ENCODE measurements around the gene ABCB8.

The ABCB8 gene

DNA sequence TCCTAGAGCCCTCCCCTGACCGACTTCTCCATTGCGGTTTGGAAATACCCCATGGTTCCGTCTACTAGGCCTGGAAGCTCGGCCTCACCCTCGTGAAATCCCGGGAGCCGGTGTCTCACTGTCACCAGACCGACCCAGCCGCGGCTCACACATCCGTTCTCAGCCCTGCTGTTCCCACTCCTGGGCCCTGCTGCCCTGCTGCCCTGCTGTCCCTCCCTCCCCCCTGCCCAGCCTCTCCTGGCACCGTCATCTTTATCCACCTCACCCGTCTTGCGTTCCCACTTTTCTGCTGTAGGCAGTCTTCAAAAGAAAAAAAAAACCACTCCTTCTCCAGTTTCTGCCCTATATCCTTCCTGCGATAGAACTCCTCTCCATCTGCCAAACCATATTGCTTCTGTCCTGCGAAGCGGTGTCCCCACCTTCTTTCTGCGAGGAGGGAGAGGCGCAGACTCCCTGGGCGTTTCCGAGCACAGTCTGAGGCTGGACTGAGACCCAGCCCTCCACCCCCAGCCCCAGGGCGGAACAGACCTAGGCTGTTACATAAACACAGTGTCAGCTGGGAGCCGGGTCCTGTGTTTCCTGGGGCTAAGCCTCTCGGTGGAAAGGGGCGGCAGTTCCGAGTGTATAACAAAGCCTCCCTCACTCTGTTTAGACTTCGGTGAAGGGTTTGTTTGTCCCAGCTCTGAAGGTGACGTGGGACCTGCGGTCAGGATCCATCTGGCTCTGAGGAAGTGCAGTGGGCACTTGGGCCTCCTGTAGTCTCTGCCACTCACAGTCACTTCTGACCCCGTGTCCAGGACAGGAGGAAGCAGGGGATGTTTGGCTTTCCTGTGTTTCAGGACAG lies 60.8 kb downstream of the ABCB8 start:
- no peak for DNase-seq

DNA sequence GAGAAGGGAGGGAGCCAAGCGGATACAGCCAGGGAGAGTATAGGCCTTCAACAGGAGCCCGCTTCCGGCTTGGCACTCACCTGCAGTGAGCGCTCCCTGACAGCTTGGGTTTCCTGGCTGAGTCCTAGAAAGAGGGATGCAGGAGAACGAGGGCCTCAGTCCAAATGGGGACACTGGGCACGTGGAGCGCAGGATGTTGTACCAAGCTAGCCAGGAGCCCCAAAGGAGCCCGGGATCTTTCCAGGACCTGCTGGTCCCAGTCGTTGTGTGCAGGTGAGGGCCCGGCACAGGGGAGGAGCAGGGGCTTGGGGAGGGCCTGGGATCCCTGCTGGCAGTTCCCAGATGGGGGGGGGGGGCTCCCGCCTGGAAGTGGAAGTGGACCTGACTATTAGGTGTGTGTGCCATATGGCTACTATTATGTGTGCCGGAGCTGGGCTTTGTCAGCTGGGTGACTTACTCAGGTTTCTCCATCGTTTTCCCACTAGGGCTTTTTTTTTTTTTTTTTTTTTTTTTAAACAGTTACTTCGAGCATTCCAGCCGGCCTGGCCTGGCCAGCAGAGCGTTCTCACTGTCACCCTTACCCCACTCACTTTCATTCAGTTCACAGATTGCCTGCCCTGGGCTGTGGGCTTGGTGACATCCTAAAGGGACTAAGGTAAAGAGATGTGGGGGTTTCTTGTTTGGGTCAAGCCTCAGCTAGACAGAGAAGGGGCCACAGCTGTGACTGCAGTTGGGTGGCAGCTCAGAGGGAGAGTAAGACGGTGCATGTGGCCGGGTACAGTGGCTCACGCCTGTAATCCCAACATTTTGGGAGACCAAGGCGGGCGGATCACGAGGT lies 61.9 kb downstream of the ABCB8 start:
- no peak for DNase-seq

DNA sequence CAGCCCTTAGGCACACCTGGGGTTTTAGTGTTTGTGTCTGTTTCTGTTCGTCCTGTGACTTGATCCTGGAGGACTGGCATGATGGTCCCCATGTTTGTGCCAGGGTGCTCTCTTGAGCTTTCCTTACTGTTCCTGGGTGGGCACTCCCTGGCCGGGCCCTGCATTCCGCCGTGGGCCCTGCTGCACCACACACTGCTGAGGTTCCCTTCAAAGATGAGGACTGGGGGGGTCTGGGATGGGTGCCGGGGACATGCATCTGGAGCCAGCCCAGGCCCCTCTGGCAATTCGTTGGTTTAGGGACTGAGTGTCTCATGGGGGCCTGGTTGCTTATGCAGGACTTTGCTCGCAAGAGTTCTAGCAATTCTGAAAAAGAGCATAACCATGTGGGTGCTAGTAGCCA lies 62.8 kb downstream of the ABCB8 start:
- DNase-seq = no peak

DNA sequence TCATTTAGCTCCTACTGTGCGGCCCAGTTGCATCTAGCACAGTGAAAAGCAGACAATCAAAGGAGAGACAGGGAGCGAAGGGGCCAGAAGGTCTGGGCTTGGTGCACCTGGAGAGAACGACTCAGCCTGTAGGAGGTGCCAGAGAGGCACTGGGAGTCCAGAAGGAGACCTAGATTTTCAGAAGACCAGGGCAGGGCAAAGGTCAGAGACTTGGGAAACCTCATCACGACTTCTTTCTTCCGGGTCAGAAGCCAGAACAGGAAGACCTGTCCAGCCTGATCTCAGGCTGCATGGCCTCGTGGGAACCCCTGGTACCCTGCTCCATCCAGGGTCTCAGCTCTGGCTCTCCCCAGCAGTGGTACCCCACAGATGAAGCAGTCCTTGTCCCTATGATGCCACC lies 63.2 kb downstream of the ABCB8 start:
- DNase-seq = no peak

DNA sequence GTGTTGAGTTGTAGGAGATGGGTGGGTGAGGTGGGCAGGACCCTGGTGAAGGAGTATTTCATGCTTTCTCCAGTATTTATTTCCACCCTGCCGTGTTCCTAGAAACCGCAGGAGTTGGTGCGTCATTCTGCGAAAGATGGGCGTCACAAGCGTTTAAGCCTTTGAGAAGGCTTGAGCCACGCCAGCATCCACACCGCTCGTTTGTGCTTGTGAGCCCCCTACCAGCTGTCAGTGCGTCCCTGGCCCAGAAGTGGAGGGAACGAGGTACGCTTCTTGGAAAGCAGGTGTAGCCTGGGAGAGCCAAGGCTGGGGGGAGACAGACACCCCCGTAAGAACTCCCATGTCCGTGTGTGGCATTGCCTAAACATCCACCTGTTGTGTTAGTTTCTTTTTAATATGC lies 63.7 kb downstream of the ABCB8 start:
- no peak for DNase-seq

DNA sequence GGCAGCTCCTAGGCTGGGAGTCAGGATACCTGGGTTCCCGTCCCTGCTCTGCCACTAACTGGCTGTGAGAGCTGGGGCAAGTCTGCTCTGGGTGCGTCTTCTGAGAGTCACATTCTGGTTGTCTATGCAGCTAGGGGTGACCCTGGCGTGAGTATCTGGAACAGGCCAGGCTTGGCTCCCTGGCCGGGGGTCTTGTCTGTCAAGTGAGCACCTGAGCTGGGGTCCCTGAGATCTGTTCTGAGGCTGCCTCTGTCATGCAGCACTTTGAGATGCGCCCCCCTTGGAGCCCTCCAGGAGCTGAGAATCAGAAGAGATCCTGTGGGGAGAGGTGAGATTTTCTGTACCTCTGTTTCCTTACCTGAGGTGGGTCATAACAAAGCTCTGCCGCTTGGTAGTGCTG lies 65.5 kb downstream of the ABCB8 start:
- no peak for DNase-seq

DNA sequence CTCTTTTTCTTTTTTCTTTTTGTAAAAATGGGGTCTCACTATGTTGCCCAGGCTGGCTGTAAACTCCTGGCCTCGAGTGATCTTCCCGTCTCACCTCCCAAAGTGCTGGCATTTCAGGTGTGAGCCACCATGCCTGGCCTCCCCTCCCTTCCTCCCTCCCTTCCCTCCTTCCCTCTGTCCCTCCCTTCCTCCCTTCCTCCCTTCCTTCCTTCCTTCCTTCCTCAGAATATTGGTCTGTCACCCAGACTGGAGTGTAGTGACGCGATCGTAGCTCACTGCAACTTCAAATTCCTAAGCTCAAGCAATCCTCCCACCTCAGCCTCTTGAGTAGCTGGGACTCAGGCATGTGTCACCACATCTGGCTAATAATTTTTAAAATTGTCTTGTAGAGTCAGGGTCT lies 66.4 kb downstream of the ABCB8 start:
- no peak for DNase-seq

DNA sequence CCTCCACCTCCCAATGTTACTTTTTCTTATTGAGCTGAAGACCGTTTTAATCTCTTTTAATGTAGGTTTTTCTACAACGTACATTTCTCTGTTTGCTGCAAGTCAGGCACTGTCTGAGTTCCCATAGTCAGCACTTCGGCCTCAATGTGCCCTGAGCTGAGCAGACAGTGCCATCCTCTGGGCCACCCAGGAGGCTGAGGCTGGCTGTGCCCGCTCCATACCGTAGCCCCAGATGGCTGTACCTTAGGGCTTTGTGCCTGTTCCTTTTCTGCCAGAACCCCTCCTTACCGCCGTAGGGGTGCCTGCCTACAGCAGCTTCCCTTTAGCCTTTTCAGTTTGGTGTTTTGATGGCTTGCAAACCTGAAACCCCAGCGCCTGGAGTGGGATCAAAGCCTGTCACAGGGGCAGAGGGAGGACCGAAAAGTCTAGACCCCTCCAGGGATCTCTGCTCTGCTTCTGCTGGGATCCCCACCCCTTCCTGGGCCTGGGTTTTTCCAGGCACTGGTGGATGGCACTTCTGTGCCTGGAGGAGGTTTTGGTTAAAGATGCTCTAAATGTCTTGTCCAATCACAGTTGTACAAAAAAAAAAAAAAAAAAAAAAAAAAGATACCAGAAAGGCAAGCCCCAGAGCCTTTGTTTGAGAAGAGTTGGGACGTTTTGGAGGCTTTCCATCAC lies 67.0 kb downstream of the ABCB8 start:
- DNase-seq = no peak

DNA sequence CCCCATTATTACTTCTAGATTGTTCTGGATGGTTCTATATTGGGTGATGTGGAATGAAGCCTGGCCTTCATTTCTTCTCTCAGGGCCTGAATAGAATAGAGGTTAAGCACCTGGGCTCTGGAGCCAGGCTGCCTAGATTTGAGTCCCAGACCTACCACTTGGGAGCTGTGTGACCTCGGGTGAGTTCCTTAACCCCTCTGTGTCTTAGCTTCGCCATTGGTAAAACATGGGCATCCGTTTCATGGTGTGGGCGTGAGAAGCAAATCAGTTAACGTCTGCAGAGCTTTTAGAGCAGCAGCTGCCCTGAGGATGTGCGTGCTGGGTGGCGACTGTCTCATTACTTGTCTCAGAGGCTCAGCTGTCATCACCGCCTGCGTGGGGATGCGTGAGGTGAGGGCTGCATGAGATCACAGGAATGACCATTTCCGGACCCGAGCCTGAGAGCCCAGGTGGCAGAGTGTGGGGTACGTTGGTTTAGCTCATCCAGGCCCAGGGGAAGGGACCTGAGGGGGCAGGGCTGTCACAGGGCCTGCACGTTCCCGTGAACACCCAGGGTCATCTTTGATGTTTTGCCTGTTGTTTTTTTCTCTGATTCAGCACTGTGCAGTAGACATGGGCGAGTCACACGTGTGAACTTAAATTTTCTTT lies 67.7 kb downstream of the ABCB8 start:
- no peak for DNase-seq

All from DMS79 treated with DMSO at 0.1 percent for 48 hours (cell line).